ENCODE measurements around the gene XIRP1. TPM values are rescaled to one million over a fixed set of nuclear protein-coding genes. Genes with fewer than 3 reads are reported as not detected.
"Not testable (repeated sequence)": the region's sequence is repeated elsewhere in the genome, so short reads cannot be mapped to it uniquely, and the experiment has no call there.

XIRP1 gene
- total RNA-seq, 1 donor from 2014 or later = 0.08 TPM

DNA sequence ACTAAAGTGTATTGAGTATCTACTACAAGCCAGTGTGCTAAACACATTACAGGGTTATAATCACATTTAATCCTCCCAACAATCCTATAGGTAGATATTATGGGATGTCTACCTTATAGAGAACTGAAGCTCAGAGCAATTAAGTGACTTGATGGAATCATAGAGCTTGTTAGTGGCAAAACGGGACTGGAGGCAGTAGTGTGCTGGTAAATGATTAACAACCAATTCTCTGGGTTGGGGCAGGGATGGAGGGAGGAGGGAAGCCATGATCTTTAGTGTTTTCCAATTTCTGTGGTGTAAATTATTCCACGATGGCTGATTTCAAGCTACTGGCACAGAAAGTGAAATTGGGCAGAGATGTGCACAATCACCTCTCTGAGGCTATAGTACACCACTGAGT is 20.5 kb downstream of the XIRP1 start:
- no peaks in the 10 kb centered on the region for H3K27me3 ChIP-seq (ENCODE audit: control insufficient read depth, insufficient read depth, low read length)
- no peaks in the 10 kb centered on the region for H3K36me3 ChIP-seq (ENCODE audit: control insufficient read depth, insufficient read depth, low read length)
- TF ChIP-seq, protein P1, sequence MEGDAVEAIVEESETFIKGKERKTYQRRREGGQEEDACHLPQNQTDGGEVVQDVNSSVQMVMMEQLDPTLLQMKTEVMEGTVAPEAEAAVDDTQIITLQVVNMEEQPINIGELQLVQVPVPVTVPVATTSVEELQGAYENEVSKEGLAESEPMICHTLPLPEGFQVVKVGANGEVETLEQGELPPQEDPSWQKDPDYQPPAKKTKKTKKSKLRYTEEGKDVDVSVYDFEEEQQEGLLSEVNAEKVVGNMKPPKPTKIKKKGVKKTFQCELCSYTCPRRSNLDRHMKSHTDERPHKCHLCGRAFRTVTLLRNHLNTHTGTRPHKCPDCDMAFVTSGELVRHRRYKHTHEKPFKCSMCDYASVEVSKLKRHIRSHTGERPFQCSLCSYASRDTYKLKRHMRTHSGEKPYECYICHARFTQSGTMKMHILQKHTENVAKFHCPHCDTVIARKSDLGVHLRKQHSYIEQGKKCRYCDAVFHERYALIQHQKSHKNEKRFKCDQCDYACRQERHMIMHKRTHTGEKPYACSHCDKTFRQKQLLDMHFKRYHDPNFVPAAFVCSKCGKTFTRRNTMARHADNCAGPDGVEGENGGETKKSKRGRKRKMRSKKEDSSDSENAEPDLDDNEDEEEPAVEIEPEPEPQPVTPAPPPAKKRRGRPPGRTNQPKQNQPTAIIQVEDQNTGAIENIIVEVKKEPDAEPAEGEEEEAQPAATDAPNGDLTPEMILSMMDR (IDR thresholded peaks at IDR 0.05; ENCODE audit: insufficient read depth, low read length, poor library complexity, severe bottlenecking) = no peak
- H3K4me3 ChIP-seq (ENCODE audit: low read depth, low read length) = no peak overlapping the region
- DNase-seq (ENCODE audit: low read depth) = no peak

GRCh38 chr3:39170877-39171276 is 21.5 kb downstream of the XIRP1 start:
- not testable (repeated sequence) for H3K27me3 ChIP-seq (ENCODE audit: control insufficient read depth, insufficient read depth, low read length); DNase-seq (ENCODE audit: low read depth); H3K4me3 ChIP-seq (ENCODE audit: low read depth, low read length); H3K36me3 ChIP-seq (ENCODE audit: control insufficient read depth, insufficient read depth, low read length)

- H3K4me3 ChIP-seq (ENCODE audit: low read depth, low read length) = no peak overlapping the region
- no peaks in the 10 kb centered on the region for H3K36me3 ChIP-seq (ENCODE audit: control insufficient read depth, insufficient read depth, low read length)
- TF ChIP-seq, protein P1 (IDR thresholded peaks at IDR 0.05; ENCODE audit: insufficient read depth, low read length, poor library complexity, severe bottlenecking) = no peak
- DNase-seq (ENCODE audit: low read depth) = no peak
- H3K27me3 ChIP-seq (ENCODE audit: control insufficient read depth, insufficient read depth, low read length) = no peaks in the 10 kb centered on the region
These were observed 21.9 kb downstream of the XIRP1 start for GRCh38 chr3:39170461-39170860.

GRCh38 chr3:39169712-39170111 is 22.7 kb downstream of the XIRP1 start:
- H3K36me3 ChIP-seq (ENCODE audit: control insufficient read depth, insufficient read depth, low read length) = no peaks in the 10 kb centered on the region
- DNase-seq (ENCODE audit: low read depth) = no peak
- no peak overlapping the region for H3K4me3 ChIP-seq (ENCODE audit: low read depth, low read length)
- TF ChIP-seq, protein P1 (IDR thresholded peaks at IDR 0.05; ENCODE audit: insufficient read depth, low read length, poor library complexity, severe bottlenecking) = no peak
- no peaks in the 10 kb centered on the region for H3K27me3 ChIP-seq (ENCODE audit: control insufficient read depth, insufficient read depth, low read length)

DNA sequence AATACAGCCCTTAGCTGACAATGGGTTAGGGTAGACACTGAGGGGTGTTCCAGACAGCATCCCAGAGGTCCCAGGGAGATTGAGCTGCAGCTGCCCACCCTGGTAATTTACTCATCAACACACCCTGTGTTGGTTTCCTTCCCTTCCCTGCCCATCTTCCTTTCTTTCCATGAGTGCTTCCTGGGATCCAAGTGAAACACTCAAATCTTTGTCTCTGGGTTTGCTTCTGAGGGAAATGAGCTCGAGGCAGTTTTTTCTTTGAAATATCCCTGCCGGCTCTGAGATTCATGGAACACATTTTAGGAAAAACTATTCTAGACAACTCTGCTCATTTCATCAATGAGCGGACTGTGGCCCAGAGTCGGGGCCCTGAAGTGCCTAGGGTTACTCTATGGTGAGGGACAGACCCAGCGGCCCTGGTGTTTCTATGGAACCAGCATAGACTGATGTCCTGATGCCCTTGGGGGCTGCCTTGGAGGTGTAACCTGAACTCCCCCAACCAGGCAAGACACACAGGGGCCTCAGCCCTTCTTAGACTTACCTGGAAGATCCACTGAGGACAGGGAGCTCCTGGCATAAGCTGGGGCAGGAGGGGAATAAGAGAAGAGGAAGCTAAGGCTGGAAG is 24.1 kb downstream of the XIRP1 start:
- DNase-seq (ENCODE audit: low read depth) = no peak
- TF ChIP-seq, protein P1 (IDR thresholded peaks at IDR 0.05; ENCODE audit: insufficient read depth, low read length, poor library complexity, severe bottlenecking) = no peak
- Histone ChIP-seq H3K4me3 (ENCODE audit: low read depth, low read length) (no peak overlapping the region), H3K27me3 (ENCODE audit: control insufficient read depth, insufficient read depth, low read length) (no peaks in the 10 kb centered on the region), H3K36me3 (ENCODE audit: control insufficient read depth, insufficient read depth, low read length) (no peaks in the 10 kb centered on the region)

DNA sequence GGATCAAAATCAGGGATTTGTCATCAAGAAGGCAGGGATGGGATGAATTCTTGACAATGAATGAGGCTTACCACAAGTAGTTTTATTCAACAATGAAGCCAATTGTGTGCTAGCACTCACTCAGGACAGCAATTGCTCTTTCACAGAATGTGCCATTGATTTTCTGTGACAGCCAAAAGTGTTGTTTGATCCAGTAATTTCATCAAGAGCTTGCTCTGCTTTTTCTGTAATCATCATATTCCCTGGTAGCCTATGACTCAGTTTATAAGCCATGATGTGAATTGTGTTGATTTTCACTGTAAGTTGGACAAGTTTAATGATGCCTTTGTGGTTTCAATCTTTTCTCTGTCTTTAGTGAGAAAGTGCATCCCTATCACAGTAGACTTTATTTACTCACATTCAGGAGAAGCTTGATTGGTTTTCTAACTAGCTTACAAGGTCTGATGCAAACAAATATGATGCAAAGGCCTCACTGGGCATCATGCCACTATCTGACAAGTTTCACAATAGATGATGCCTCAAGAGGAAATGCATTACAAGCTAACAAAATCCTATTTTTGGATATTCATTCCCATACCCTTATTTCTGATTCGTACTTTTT is 25.4 kb downstream of the XIRP1 start:
- Histone ChIP-seq H3K36me3 (ENCODE audit: control insufficient read depth, insufficient read depth, low read length) (no peaks in the 10 kb centered on the region), H3K27me3 (ENCODE audit: control insufficient read depth, insufficient read depth, low read length) (no peaks in the 10 kb centered on the region), H3K4me3 (ENCODE audit: low read depth, low read length) (no peak overlapping the region)
- TF ChIP-seq, protein P1 (IDR thresholded peaks at IDR 0.05; ENCODE audit: insufficient read depth, low read length, poor library complexity, severe bottlenecking) = no peak
- DNase-seq (ENCODE audit: low read depth) = no peak

Data from kidney epithelial cell (primary cell).